Kidney (tissue), 14 donors: ENCODE results near the gene SWT1. TPM values are rescaled to one million over a fixed set of nuclear protein-coding genes. Genes with fewer than 3 reads are reported as not detected.
A peak's percentile ranks its signal among the peaks of the same experiment; 100 is the strongest.

ENCODE experiments used
- DNase-seq, 5 donors: peaks; one replicate each; pipeline ENCODE4 v3.0.0-alpha.2; 2013 to 2020
- FAIRE-seq: peaks from 2 replicates; lab custom pipeline; 2012; peaks lifted over from hg19 to GRCh38; lab: Jason Lieb, UNC
- H3K27ac ChIP-seq, 2 donors: one replicate each; pipeline ENCODE4 v1.7.0; 2013; ENCODE audit warnings: low read depth in 2 of 2, low read length in 2 of 2, inconsistent platforms in 1 of 2
- H3K27me3 ChIP-seq: one replicate; pipeline ENCODE4 v1.7.1; 2013; ENCODE audit warnings: low read length, inconsistent platforms; ENCODE audit not compliant: control insufficient read depth, insufficient read depth
- H3K36me3 ChIP-seq, 3 donors: one replicate each; pipeline versions ENCODE4 v1.7.0 to v1.7.1; 2013; ENCODE audit warnings: low read length in 3 of 3, control low read depth in 1 of 3, inconsistent platforms in 1 of 3; ENCODE audit not compliant: insufficient read depth in 3 of 3, control insufficient read depth in 2 of 3
- H3K4me1 ChIP-seq, 3 donors: one replicate each; pipeline versions ENCODE4 v1.7.0 to v1.7.1; 2013; ENCODE audit warnings: low read length in 3 of 3, inconsistent platforms in 1 of 3, low read depth in 1 of 3; ENCODE audit not compliant: control insufficient read depth in 2 of 3, insufficient read depth in 2 of 3
- H3K4me3 ChIP-seq, 3 donors: one replicate each; pipeline versions ENCODE4 v1.7.0 to v1.8.1; 2013; ENCODE audit warnings: low read length in 3 of 3, control low read depth in 1 of 3, inconsistent platforms in 1 of 3
- H3K9ac ChIP-seq, 3 donors: one replicate each; pipeline versions ENCODE4 v1.7.0 to v1.7.1; 2013; ENCODE audit warnings: low read length in 3 of 3, control low read depth in 1 of 3, inconsistent platforms in 1 of 3
- H3K9me3 ChIP-seq, 3 donors: one replicate each; pipeline versions ENCODE4 v1.7.0 to v1.7.1; 2013; ENCODE audit warnings: low read length in 3 of 3, control low read depth in 1 of 3, inconsistent platforms in 1 of 3; ENCODE audit not compliant: control insufficient read depth in 2 of 3, insufficient read depth in 1 of 3
- CTCF ChIP-seq: IDR thresholded peaks from 3 replicates; pipeline ENCODE4 v1.5.1; 2012; ENCODE audit warnings: mild to moderate bottlenecking, moderate library complexity, borderline replicate concordance; ENCODE audit not compliant: insufficient read depth; ENCODE audit errors: extremely low read depth
- intact Hi-C: fragments of 100-400 bp; cut with DNase I; formaldehyde crosslinking; loops from one replicate; pipeline ENCODE4 v1.11.1; 2022
- polyA plus RNA-seq: library from polyadenylated mRNA; stranded (reverse); fragments of 350-450 nt; fragmentation: Illumina TruSeq; extraction: RNeasy Lipid Tissue Mini Kit (QIAGEN cat#74804); gene quantifications from one replicate; pipeline ENCODE4 v1.2.3, GENCODE V29; 2014; ENCODE audit warnings: low read depth, low replicate concordance; ENCODE audit not compliant: insufficient read depth
- total RNA-seq: library from RNA; stranded (reverse); fragmentation: NEBNext Ultra II Directional; extraction: Animal tissue kit (Norgen Biotek cat#: 25700); gene quantifications from one replicate; pipeline ENCODE4 v1.2.1, GENCODE V29; 2021
- donor health status: control.
- donor health status: control.
- donor health status: control.
- donor health status: control.
- donor health status: control.
- donor health status: DM: yes; HTN: yes; CAD: no.
- donor health status: Normal renal cell carcinoma (clear cell type).

The SWT1 gene
- total and polyA plus RNA-seq, 2 donors from 2014 or later: 2.9 to 6.5 TPM

GRCh38 chr1:185280589-185280988 lies 123.6 kb downstream of the SWT1 start:
- no peak for TF ChIP-seq CTCF
- intact Hi-C loops: no loop called here
- Histone ChIP-seq H3K9ac (no peak overlapping the region), H3K27me3 (no peaks in the 10 kb centered on the region), H3K36me3 (no peaks in the 10 kb centered on the region), H3K4me3 (no peak overlapping the region), H3K27ac (no peak overlapping the region), H3K9me3 (no peaks in the 10 kb centered on the region), H3K4me1 (no peaks in the 10 kb centered on the region)
- DNase-seq (peak in 1 of 5 donors; percentile 39), FAIRE-seq (no peak)

GRCh38 chr1:185281245-185281644 lies 124.3 kb downstream of the SWT1 start:
- H3K4me3 ChIP-seq: no peak overlapping the region
- TF ChIP-seq CTCF: no peak
- H3K9me3 ChIP-seq: no peaks in the 10 kb centered on the region
- DNase-seq (no peak), FAIRE-seq (no peak)
- no peaks in the 10 kb centered on the region for H3K27me3 ChIP-seq
- no peaks in the 10 kb centered on the region for H3K4me1 ChIP-seq
- no peaks in the 10 kb centered on the region for H3K36me3 ChIP-seq
- H3K9ac ChIP-seq: no peak overlapping the region
- intact Hi-C loops: no loop called here
- no peak overlapping the region for H3K27ac ChIP-seq

GRCh38 chr1:185284116-185284515 lies 127.1 kb downstream of the SWT1 start:
- Histone ChIP-seq H3K27ac (no peak overlapping the region), H3K36me3 (no peaks in the 10 kb centered on the region), H3K9ac (no peak overlapping the region), H3K27me3 (no peaks in the 10 kb centered on the region), H3K4me3 (no peak overlapping the region), H3K9me3 (no peaks in the 10 kb centered on the region), H3K4me1 (no peaks in the 10 kb centered on the region)
- no peak for DNase-seq
- TF ChIP-seq CTCF: no peak
- no peak for FAIRE-seq
- intact Hi-C loops: no loop called here
